NCI-H524 (cell line): Measurements from ENCODE around the gene PCSK5.

Experiments used
- DNase-seq, 2 experiments: peaks; one replicate each; lab custom pipeline; 2025; lab: John Stamatoyannopoulos, UW

The PCSK5 gene

DNA sequence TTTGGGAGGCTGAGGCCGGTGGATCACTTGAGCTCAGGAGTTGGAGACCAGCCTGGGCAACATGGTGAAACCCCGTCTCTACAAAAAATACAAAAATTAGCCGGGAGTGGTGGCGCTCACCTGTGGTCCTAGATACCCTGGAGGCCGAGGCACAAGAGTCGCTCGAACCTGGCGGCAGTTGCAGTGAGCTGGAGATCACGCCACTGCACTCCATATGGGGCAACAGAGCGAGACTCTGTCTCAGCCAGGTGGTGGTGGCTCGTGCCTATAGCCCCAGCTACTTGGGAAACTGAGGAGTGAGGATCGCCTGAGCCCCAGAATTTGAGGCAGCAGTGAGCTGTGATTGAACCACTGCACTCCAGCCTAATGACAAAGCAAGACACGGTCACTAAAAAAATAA lies 506.1 kb downstream of the PCSK5 start:
- no peak for DNase-seq

DNA sequence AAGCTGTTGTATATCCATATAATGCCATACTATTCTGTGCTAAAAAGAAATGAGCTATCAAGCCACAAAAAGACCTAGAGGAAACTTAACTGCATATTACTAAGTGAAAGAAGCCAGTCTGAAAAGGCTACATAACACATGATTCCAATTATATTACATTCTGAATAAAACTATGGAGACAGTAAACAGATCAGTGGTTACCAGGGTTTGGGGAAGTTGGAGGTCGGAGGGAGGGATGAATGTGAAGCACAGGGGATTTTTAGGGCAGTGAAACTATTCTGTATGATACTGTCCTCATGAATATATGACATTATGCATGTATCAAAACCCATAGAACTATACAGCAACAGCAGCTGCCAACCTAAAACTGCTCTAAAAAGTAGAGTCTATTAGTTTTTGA lies 509.4 kb downstream of the PCSK5 start:
- no peak for DNase-seq

DNA sequence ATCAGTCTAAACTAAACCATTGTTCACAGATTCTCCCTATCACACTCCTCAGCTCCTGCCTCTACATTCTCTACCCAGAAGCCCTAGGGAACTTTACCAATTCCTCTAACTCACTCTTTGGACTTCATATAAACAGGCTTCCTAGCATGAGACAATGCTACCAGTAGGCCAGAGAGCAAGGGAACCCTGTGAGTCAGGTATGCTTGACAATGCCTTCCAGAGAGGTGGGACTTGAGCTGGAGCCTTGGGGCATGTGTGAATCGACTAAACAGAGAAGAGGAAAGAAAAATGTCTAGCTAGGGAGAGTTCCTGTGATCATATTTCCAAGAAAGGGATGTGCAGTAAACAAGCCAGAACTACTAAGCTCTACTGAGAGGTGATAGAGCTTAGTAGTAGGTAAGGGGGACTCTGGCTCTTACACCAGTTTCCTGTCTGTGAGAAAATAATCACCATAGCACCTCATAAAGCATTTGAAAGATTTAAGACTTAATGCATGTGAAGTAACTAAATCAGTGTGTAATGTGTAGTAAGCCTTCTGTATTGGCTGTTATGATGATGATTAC lies 510.1 kb downstream of the PCSK5 start:
- no peak for DNase-seq

DNA sequence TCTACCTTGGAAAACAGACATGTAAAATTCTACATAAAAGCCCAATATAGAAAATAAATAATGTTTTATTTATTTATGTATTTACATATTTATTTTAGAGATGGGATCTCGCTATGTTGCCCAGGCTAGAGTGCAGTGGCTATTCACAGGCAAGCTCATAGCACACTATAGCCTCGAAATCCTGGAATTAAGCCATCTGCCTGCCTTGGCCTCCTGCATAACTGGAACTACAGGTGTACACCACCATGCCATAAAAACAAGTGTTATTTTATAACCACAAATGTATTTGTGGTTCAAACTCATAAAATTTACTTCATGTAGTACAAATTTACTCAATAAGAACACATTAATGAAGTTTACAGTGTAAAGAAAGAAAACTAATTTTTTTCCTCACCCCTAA lies 510.7 kb downstream of the PCSK5 start:
- no peak for DNase-seq

DNA sequence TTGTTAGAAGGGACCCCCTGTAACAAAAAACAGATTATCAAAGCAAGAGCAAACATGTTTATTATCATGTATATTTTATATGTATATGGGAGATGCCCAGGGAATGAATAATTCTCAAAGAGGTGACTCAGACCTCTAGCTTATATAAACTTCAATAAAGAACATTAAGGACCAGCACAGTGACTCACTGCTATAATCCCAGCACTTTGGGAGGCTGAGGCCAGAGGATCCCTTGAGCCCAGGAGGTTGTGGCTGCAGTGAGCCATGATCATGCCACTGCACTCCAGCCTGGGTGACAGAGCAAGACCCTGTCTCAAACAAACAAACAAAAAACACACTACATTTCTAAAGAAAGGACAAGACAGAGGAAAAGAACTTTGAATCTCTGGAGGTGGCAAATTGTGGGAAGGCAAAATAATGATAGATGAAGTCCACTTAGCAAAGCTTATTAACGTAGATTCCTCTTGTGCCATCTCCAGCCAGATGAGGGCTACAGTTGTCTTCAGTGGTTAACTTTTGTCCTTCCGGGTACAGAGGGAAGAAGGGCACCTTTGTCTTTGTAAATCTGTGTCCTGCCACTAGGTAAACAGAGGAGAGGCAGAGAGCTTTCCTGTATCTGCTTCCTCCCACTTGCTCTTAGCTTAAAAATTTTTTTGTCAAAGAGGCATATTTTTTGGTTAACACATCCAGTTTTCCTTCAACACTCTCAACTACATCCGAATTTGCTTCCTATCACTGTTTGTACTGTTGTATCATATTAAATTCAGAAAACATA lies 511.3 kb downstream of the PCSK5 start:
- DNase-seq, result no peak

DNA sequence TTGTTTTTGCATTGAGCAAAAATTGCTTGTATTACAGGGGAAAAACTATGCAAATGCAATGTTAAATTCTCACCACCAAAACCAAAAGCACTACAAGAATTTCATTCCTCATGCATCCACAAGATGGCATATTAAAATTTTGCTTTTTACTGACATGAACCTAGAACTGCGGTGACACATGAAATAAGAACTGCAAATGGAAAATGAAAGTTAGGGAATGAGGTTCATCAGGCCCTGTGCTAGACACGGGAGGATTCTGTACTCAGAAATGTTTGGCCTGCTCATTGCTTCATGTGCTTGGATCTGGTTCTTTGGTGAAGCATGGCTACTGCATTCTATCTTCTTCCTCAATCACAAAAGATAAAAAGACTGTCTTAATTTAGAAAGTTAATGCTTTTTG lies 512.9 kb downstream of the PCSK5 start:
- peak; percentile 0 to 2 for DNase-seq

DNA sequence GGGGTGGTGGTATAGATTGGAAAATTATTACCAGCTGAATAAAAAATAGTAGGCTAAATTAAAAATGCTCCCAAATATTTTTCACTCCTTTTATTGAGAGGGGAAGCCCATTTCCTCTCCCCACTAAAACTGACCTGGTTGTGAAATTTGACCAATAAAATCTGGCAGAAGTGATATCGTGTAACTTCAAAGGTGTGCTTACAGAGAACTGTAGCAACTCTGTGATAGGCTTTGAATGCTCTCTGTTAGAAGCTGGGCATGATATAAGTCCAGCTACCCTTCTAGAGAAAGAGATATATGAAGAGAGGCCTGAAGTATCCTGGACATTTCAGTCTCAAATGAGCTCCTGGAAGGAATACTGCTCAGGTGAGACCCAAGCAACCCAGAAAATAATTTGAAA lies 513.9 kb downstream of the PCSK5 start:
- DNase-seq, result no peak

DNA sequence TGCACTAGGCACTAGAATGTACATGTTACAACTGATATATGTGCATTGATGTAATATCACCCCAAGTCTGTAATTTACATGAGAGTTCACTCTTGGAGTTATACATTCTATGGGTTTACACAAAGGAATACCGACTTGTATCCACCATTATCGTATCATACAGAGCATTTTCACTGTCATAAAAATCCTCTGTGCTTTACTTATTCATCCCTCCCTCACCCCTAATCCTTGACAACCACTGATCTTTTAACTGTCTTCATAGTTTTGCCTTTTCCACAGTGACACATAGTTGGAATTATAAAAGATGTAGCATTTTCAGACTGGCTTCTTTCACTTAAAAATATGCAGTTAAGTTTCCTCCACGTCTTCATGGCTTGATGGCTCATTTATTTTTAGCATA lies 514.9 kb downstream of the PCSK5 start:
- DNase-seq, result no peak

DNA sequence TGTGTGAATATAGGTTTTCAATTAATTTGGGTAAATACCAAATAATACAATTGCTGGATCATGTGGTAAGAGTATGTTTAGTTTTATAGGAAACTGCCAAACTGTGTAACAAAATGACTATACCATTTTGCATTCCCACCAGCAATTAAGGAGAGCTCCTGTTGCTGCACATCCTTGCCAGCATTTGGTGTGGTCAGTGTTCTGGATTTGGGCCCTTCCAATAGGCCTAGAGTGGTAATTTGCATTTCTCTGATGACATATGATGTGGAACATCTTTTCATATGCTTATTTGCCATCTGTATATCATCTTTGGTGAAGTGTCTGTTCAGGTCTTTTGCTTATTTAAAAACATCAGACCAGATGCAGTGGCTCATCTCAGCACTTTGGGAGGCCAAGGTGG lies 515.4 kb downstream of the PCSK5 start:
- DNase-seq, result peak in 1 of 2 experiments; percentile 1
